Amniotic epithelial cell (primary cell): ENCODE measurements around the gene TIPARP.

Source experiments
- DNase-seq: peaks from one replicate; pipeline ENCODE4 v3.0.0-alpha.2; 2010; ENCODE audit warnings: low read depth

The TIPARP gene

GRCh38 chr3:156676768-156677479 lies 2.5 kb downstream of the TIPARP start:
- DNase-seq, result peak; percentile 33

GRCh38 chr3:156677536-156677935 lies 3.1 kb downstream of the TIPARP start:
- no peak for DNase-seq

GRCh38 chr3:156678197-156678596 lies 3.8 kb downstream of the TIPARP start:
- no peak for DNase-seq

- peak; percentile 58 for DNase-seq
Measured at GRCh38 chr3:156680243-156680914, 6.0 kb downstream of the TIPARP start.

GRCh38 chr3:156681002-156681401 lies 6.6 kb downstream of the TIPARP start:
- DNase-seq, result peak; percentile 100

- DNase-seq, result no peak
Measured at GRCh38 chr3:156682501-156682900, 8.1 kb downstream of the TIPARP start.

- DNase-seq, result no peak
Measured at GRCh38 chr3:156682963-156683362, 8.6 kb downstream of the TIPARP start.

GRCh38 chr3:156685198-156685597 lies 10.8 kb downstream of the TIPARP start:
- peak; percentile 76 for DNase-seq

- DNase-seq, result no peak
Measured at GRCh38 chr3:156685752-156686151, 11.4 kb downstream of the TIPARP start.

GRCh38 chr3:156687023-156687422 lies 12.6 kb downstream of the TIPARP start:
- no peak for DNase-seq

- no peak for DNase-seq
Measured at GRCh38 chr3:156688632-156689452, 14.5 kb downstream of the TIPARP start.

- DNase-seq, result no peak
Measured at GRCh38 chr3:156689608-156690007, 15.2 kb downstream of the TIPARP start.

GRCh38 chr3:156691920-156692319 lies 17.5 kb downstream of the TIPARP start:
- peak; percentile 63 for DNase-seq

GRCh38 chr3:156693166-156693565 lies 18.8 kb downstream of the TIPARP start:
- peak; percentile 61 for DNase-seq

- peak; percentile 35 for DNase-seq
Measured at GRCh38 chr3:156694536-156694935, 20.1 kb downstream of the TIPARP start.

- DNase-seq, result no peak
Measured at GRCh38 chr3:156702367-156702766, 28.0 kb downstream of the TIPARP start.

- no peak for DNase-seq
Measured at GRCh38 chr3:156704370-156705036, 30.1 kb downstream of the TIPARP start.

GRCh38 chr3:156705761-156706616 lies 31.6 kb downstream of the TIPARP start:
- peak; percentile 63 for DNase-seq

GRCh38 chr3:156707588-156707987 lies 33.2 kb downstream of the TIPARP start:
- DNase-seq, result no peak

- no peak for DNase-seq
Measured at GRCh38 chr3:156710429-156710828, 36.0 kb downstream of the TIPARP start.

GRCh38 chr3:156711113-156711512 lies 36.7 kb downstream of the TIPARP start:
- no peak for DNase-seq
